Measurements from ENCODE around the gene CCDC107. TPM values are rescaled to one million over a fixed set of nuclear protein-coding genes. Genes with fewer than 3 reads are reported as not detected.
A peak's percentile ranks its signal among the peaks of the same experiment; 100 is the strongest.

Gene CCDC107
- total and polyA plus RNA-seq, 2 of the 13 experiments (the other 11 are each of a cell fraction or from before 2014, with no cell fraction given): 7.1 to 15.2 TPM

DNA sequence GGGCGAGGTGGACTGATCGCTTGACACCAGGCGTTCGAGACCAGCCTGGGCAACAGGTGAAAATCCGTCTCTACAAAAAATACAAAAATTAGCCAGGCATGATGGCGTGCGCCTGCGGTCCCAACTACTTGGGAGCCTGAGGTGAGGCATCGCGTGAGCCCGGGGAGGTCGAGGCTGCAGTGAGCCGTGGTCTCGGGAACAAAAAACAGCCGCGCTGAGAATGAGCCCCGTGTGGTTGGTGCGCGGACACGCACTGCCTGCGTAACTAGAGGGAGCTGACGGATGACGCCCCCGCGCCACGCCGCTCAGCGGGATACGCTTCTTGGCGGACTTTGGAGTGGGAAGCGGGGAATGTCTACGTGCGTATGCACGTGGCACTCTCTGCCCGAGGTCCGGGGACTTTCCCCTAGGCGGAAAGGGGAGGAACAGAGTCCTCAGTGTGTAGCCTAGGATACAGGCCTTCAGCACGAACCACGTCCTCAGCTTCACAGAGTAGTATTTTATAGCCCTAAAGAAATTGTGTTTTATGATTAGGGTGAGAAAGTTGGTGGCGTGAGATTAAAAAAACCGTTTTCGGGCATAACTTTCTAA is 451 bp upstream of the CCDC107 start, which contains the start of gene RMRP (continued):
- TF ChIP-seq NFE2 (CRISPR knock-in tag; IDR thresholded peaks at IDR 0.05): no peak
- TF ChIP-seq TSC22D2 (CRISPR knock-in tag; IDR thresholded peaks at IDR 0.05; ENCODE audit: borderline replicate concordance): no peak; the same call in 1 of the 2 replicates
- TF ChIP-seq FOXM1 (CRISPR knock-in tag; IDR thresholded peaks at IDR 0.05): peak; percentile 84; the same call in 1 of the 2 replicates
- TF ChIP-seq ZNF354B (CRISPR knock-in tag; IDR thresholded peaks at IDR 0.05): peak; percentile 94; the same call in 1 of the 2 replicates
- TF ChIP-seq, protein P1, sequence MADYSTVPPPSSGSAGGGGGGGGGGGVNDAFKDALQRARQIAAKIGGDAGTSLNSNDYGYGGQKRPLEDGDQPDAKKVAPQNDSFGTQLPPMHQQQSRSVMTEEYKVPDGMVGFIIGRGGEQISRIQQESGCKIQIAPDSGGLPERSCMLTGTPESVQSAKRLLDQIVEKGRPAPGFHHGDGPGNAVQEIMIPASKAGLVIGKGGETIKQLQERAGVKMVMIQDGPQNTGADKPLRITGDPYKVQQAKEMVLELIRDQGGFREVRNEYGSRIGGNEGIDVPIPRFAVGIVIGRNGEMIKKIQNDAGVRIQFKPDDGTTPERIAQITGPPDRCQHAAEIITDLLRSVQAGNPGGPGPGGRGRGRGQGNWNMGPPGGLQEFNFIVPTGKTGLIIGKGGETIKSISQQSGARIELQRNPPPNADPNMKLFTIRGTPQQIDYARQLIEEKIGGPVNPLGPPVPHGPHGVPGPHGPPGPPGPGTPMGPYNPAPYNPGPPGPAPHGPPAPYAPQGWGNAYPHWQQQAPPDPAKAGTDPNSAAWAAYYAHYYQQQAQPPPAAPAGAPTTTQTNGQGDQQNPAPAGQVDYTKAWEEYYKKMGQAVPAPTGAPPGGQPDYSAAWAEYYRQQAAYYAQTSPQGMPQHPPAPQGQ (CRISPR knock-in tag; IDR thresholded peaks at IDR 0.05; ENCODE audit: borderline replicate concordance): no peak
- TF ChIP-seq ZMYM2 (CRISPR knock-in tag; IDR thresholded peaks at IDR 0.05): peak; percentile 89
- TF ChIP-seq ZNF549 (CRISPR knock-in tag; IDR thresholded peaks at IDR 0.05): peak; percentile 90; the same call in 1 of the 2 replicates
- peak; percentile 90 for TF ChIP-seq MXD4 (CRISPR knock-in tag; IDR thresholded peaks at IDR 0.05)
- peak; percentile 53; the same call in 1 of the 2 replicates for TF ChIP-seq SP2 (CRISPR knock-in tag; IDR thresholded peaks at IDR 0.05)
- TF ChIP-seq, protein P2, sequence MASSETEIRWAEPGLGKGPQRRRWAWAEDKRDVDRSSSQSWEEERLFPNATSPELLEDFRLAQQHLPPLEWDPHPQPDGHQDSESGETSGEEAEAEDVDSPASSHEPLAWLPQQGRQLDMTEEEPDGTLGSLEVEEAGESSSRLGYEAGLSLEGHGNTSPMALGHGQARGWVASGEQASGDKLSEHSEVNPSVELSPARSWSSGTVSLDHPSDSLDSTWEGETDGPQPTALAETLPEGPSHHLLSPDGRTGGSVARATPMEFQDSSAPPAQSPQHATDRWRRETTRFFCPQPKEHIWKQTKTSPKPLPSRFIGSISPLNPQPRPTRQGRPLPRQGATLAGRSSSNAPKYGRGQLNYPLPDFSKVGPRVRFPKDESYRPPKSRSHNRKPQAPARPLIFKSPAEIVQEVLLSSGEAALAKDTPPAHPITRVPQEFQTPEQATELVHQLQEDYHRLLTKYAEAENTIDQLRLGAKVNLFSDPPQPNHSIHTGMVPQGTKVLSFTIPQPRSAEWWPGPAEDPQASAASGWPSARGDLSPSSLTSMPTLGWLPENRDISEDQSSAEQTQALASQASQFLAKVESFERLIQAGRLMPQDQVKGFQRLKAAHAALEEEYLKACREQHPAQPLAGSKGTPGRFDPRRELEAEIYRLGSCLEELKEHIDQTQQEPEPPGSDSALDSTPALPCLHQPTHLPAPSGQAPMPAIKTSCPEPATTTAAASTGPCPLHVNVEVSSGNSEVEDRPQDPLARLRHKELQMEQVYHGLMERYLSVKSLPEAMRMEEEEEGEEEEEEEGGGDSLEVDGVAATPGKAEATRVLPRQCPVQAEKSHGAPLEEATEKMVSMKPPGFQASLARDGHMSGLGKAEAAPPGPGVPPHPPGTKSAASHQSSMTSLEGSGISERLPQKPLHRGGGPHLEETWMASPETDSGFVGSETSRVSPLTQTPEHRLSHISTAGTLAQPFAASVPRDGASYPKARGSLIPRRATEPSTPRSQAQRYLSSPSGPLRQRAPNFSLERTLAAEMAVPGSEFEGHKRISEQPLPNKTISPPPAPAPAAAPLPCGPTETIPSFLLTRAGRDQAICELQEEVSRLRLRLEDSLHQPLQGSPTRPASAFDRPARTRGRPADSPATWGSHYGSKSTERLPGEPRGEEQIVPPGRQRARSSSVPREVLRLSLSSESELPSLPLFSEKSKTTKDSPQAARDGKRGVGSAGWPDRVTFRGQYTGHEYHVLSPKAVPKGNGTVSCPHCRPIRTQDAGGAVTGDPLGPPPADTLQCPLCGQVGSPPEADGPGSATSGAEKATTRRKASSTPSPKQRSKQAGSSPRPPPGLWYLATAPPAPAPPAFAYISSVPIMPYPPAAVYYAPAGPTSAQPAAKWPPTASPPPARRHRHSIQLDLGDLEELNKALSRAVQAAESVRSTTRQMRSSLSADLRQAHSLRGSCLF (CRISPR knock-in tag; IDR thresholded peaks at IDR 0.05; ENCODE audit: borderline replicate concordance): peak; percentile 96; the same call in 1 of the 2 replicates
- TF ChIP-seq MBD4 (IDR thresholded peaks at IDR 0.05; ENCODE audit: borderline replicate concordance, low read length): no peak; the same call in 1 of the 2 replicates
- TF ChIP-seq ZNF256 (CRISPR knock-in tag; conservative IDR thresholded peaks at IDR 0.05): peak; percentile 98; the same call in 1 of the 2 replicates
- peak; percentile 94 for TF ChIP-seq ZNF124 (CRISPR knock-in tag; IDR thresholded peaks at IDR 0.05)
- 0 out of 2 replicates have a peak, but pooled peaks have one; percentile 77 for TF ChIP-seq KLF13 (CRISPR knock-in tag; IDR thresholded peaks at IDR 0.05)
- TF ChIP-seq RBFOX2 (IDR thresholded peaks at IDR 0.05; ENCODE audit: low read depth, low read length): no peak
- TF ChIP-seq, protein P3, sequence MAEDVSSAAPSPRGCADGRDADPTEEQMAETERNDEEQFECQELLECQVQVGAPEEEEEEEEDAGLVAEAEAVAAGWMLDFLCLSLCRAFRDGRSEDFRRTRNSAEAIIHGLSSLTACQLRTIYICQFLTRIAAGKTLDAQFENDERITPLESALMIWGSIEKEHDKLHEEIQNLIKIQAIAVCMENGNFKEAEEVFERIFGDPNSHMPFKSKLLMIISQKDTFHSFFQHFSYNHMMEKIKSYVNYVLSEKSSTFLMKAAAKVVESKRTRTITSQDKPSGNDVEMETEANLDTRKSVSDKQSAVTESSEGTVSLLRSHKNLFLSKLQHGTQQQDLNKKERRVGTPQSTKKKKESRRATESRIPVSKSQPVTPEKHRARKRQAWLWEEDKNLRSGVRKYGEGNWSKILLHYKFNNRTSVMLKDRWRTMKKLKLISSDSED (CRISPR knock-in tag; IDR thresholded peaks at IDR 0.05): no peak
- peak; percentile 87; the same call in 1 of the 2 replicates for TF ChIP-seq ZFAT (CRISPR knock-in tag; conservative IDR thresholded peaks at IDR 0.05)
- TF ChIP-seq, protein P4, sequence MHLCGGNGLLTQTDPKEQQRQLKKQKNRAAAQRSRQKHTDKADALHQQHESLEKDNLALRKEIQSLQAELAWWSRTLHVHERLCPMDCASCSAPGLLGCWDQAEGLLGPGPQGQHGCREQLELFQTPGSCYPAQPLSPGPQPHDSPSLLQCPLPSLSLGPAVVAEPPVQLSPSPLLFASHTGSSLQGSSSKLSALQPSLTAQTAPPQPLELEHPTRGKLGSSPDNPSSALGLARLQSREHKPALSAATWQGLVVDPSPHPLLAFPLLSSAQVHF (CRISPR knock-in tag; IDR thresholded peaks at IDR 0.05): no peak; the same call in none of the 2 replicates
- no peak; the same call in 1 of the 2 replicates for TF ChIP-seq ZNF547 (CRISPR knock-in tag; IDR thresholded peaks at IDR 0.05)
- peak; percentile 21; the same call in 1 of the 2 replicates for TF ChIP-seq FOXK2 (IDR thresholded peaks at IDR 0.05)
- TF ChIP-seq, protein P5, sequence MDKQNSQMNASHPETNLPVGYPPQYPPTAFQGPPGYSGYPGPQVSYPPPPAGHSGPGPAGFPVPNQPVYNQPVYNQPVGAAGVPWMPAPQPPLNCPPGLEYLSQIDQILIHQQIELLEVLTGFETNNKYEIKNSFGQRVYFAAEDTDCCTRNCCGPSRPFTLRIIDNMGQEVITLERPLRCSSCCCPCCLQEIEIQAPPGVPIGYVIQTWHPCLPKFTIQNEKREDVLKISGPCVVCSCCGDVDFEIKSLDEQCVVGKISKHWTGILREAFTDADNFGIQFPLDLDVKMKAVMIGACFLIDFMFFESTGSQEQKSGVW (CRISPR knock-in tag; IDR thresholded peaks at IDR 0.05; ENCODE audit: borderline replicate concordance): no peak; the same call in 1 of the 2 replicates
